Measurements from ENCODE around the gene TTLL11. TPM values are rescaled to one million over a fixed set of nuclear protein-coding genes. Genes with fewer than 3 reads are reported as not detected.

The TTLL11 gene
- total and polyA plus RNA-seq, 2 of the 8 experiments (the other 6 are each of a cell fraction or from before 2014, with no cell fraction given) = 0.56 to 0.80 TPM

DNA sequence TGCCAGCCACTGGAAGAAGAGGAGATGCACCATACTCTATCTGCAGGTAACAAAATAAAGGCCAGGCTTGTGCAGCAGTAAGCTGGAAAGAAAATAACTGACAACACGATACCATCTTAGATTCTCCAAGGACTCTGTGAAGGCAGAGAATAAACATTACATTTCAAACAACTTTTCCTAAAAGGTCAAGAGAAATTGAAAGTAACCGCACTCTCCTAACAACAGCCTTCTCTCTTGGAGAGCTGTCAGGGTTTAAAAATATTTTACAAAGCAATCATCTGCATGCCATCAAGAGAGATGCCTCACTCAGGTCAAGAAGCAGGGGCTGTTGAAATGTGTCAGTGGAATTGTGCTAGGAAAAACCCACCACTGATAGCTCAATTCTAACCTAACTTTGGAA, 13.5 kb upstream of the TTLL11 start:
- H4K8ac ChIP-seq (ENCODE audit: extremely low read depth, insufficient read depth, low read length) = no peak overlapping the region
- no peak overlapping the region for H2AK5ac ChIP-seq (ENCODE audit: low read depth, low read length)
- no peak overlapping the region for H2BK20ac ChIP-seq (ENCODE audit: low read length)
- H4K91ac ChIP-seq (replicated peaks; ENCODE audit: insufficient read length, low read length) = no peak overlapping the region
- H3K79me1 ChIP-seq (ENCODE audit: low read depth, low read length) = no peaks in the 10 kb centered on the region
- H4K5ac ChIP-seq (ENCODE audit: insufficient read length, low read depth, low read length) = no peak overlapping the region
- no peaks in the 10 kb centered on the region for H3K79me2 ChIP-seq (ENCODE audit: control insufficient read depth in 1 of 2, insufficient read depth in 2 of 2, low read length in 2 of 2)
- H2BK12ac ChIP-seq (ENCODE audit: low read depth, low read length) = no peak overlapping the region
- H3K9ac ChIP-seq (replicated peaks in 1 of 4; ENCODE audit: extremely low read depth in 1 of 4, low read depth in 3 of 4, low read length in 3 of 4) = no peak overlapping the region
- no peak overlapping the region for H2BK15ac ChIP-seq (ENCODE audit: low read length)
- no peak for TF ChIP-seq BCL11A (IDR thresholded peaks at IDR 0.05; ENCODE audit: low read depth in 2 of 2, low read length in 2 of 2)
- TF ChIP-seq GTF2F1 (IDR thresholded peaks at IDR 0.05; ENCODE audit: borderline replicate concordance, low read depth, low read length) = no peak
- no peak for TF ChIP-seq POLR2AphosphoS5 (IDR thresholded peaks at IDR 0.05; ENCODE audit: low read depth, low read length)
- no peak overlapping the region for H2BK5ac ChIP-seq (ENCODE audit: low read depth, low read length)
- H3K18ac ChIP-seq (ENCODE audit: extremely low read depth, low read length) = no peak overlapping the region
- no peaks in the 10 kb centered on the region for H3K36me3 ChIP-seq (ENCODE audit: control insufficient read depth in 2 of 4, insufficient read depth in 4 of 4, low read length in 3 of 4)
- H3K14ac ChIP-seq (ENCODE audit: insufficient read length) = no peak overlapping the region
- ChIA-PET POLR2A (ENCODE audit: partially characterized antibody) (interaction anchor here (0.9 to 1.7 kb wide), 3 partner anchors 8 to 10 kb away, joined by 3 to 4 read pairs (median 3); no protein-coding TSS in a partner anchor), CTCF (ENCODE audit: partially characterized antibody) (interaction anchor here (0.7 to 12.5 kb wide), 6 partner anchors 9 to 244 kb away, joined by 3 to 192 read pairs (median 9); no protein-coding TSS in a partner anchor)
- no peak overlapping the region for H3K27ac ChIP-seq (ENCODE audit: low read depth, low read length)
- H2AFZ ChIP-seq (ENCODE audit: low read length) = no peak overlapping the region
- H3K23me2 ChIP-seq (ENCODE audit: low read depth, low read length) = no peaks in the 10 kb centered on the region; the same call in 1 of the 2 replicates
- no peak overlapping the region for H3K4me3 ChIP-seq (ENCODE audit: extremely low read depth in 1 of 4, insufficient read depth in 2 of 4, low read depth in 3 of 4, low read length in 4 of 4)
- H3K4ac ChIP-seq (replicated peaks; ENCODE audit: insufficient read length, low read depth, low read length) = no peak overlapping the region
- no peak for FAIRE-seq
- no peak overlapping the region for H3K56ac ChIP-seq (replicated peaks; ENCODE audit: insufficient read length, low read depth, low read length)
- WGBS, 2 experiments (ENCODE audit: extremely low coverage in 1 of 2, insufficient coverage in 1 of 2, insufficient read length in 1 of 2, insufficient replicate concordance in 2 of 2, low coverage in 1 of 2, low lambda C conversion rate in 2 of 2, missing lambda C conversion rate in 1 of 2) = 87% methylated on average over 2 of the region's 2 CpGs; no CpG with 5 or more reads in 1 of the 2 experiments
- H3K23ac ChIP-seq (ENCODE audit: insufficient read length) = no peak overlapping the region
- 0 out of 7 replicates have a peak, but pooled peaks cover 0 to 2% (median 0%) of the 10 kb centered on the region in 4 experiments for H3K27me3 ChIP-seq (replicated peaks in 1 of 4; ENCODE audit: control insufficient read depth in 3 of 4, extremely low read depth in 1 of 4, insufficient read depth in 3 of 4, low read length in 3 of 4)
- no peak overlapping the region for H2BK120ac ChIP-seq (replicated peaks; ENCODE audit: low read depth, low read length)
- no peaks in the 10 kb centered on the region for H3K9me3 ChIP-seq (ENCODE audit: insufficient read depth in 2 of 2, low read depth in 1 of 2, low read length in 1 of 2)
- H3K4me1 ChIP-seq (replicated peaks in 1 of 4; ENCODE audit: control insufficient read depth in 3 of 4, insufficient read depth in 4 of 4, low read length in 3 of 4) = peaks cover 0 to 3% (median under 1%) of the 10 kb centered on the region in 4 experiments; a peak in 4 of 7 replicates
- no peak for DNase-seq (ENCODE audit: low read depth in 1 of 2, low spot score in 2 of 2)
- H3K4me2 ChIP-seq (ENCODE audit: insufficient read depth in 1 of 2, low read depth in 2 of 2, low read length in 2 of 2) = no peak overlapping the region
- no peaks in the 10 kb centered on the region for H4K20me1 ChIP-seq (replicated peaks in 1 of 2; ENCODE audit: control insufficient read depth in 1 of 2, insufficient read depth in 2 of 2, low read length in 2 of 2)

Data from H1 (cell line).